C1 segment of cervical spinal cord (tissue), 14 donors: ENCODE results near the gene PIGZ.
"Not testable (repeated sequence)": the region's sequence is repeated elsewhere in the genome, so short reads cannot be mapped to it uniquely, and the experiment has no call there.

Experiments
- DNase-seq, 14 donors: peaks; one replicate each; lab custom pipeline; 2025; lab: John Stamatoyannopoulos, UW

Gene PIGZ

GRCh38 chr3:196949750-196950149 is 18.9 kb downstream of the PIGZ start:
- no peak for DNase-seq

- DNase-seq: no peak
Measured at GRCh38 chr3:196949285-196949619, 19.4 kb downstream of the PIGZ start.

- DNase-seq: no peak
Measured at GRCh38 chr3:196948442-196949284, 20.0 kb downstream of the PIGZ start.

GRCh38 chr3:196947860-196948441 is 20.7 kb downstream of the PIGZ start:
- DNase-seq: no peak

- DNase-seq: no peak
Measured at GRCh38 chr3:196947136-196947859, 21.3 kb downstream of the PIGZ start.

- DNase-seq: not testable (repeated sequence)
Measured at GRCh38 chr3:196944037-196944790, 24.4 kb downstream of the PIGZ start.

GRCh38 chr3:196942915-196943277 is 25.7 kb downstream of the PIGZ start:
- peak in 1 of 14 donors; percentile 40 for DNase-seq

GRCh38 chr3:196942226-196942914 is 26.3 kb downstream of the PIGZ start, which contains the start of gene NCBP2:
TSS of gene NCBP2 (minus strand) at chr3:196942528. CDS start at chr3:196942503, 25 bp downstream.
- peak; percentile 91 to 98 (median 96) for DNase-seq

GRCh38 chr3:196941729-196942225 is 26.9 kb downstream of the PIGZ start:
- DNase-seq: peak in 6 of 14 donors; percentile 30 to 56 (median 44)

- no peak for DNase-seq
Measured at GRCh38 chr3:196938576-196938975, 30.1 kb downstream of the PIGZ start.

- DNase-seq: no peak
Measured at GRCh38 chr3:196938124-196938523, 30.5 kb downstream of the PIGZ start.

GRCh38 chr3:196936288-196936687 is 32.3 kb downstream of the PIGZ start:
- no peak for DNase-seq

- DNase-seq: no peak
Measured at GRCh38 chr3:196932600-196932999, 36.0 kb downstream of the PIGZ start.

- no peak for DNase-seq
Measured at GRCh38 chr3:196931828-196932587, 36.6 kb downstream of the PIGZ start.

- no peak for DNase-seq
Measured at GRCh38 chr3:196931157-196931556, 37.5 kb downstream of the PIGZ start.

- no peak for DNase-seq
Measured at GRCh38 chr3:196927571-196928453, 40.8 kb downstream of the PIGZ start.

GRCh38 chr3:196920733-196921132 is 47.9 kb downstream of the PIGZ start:
- no peak for DNase-seq

GRCh38 chr3:196918968-196919367 is 49.7 kb downstream of the PIGZ start:
- DNase-seq: no peak

GRCh38 chr3:196916995-196917394 is 51.6 kb downstream of the PIGZ start:
- no peak for DNase-seq
